ENCODE results near the gene ORAI3. TPM values are rescaled to one million over a fixed set of nuclear protein-coding genes. Genes with fewer than 3 reads are reported as not detected.

The ORAI3 gene
- total and polyA plus RNA-seq, 2 of the 13 experiments (the other 11 are each of a cell fraction or from before 2014, with no cell fraction given): 11.4 to 32.0 TPM

- 0 out of 2 replicates have a peak, but pooled peaks have one; percentile 15 for TF ChIP-seq DMTF1 (CRISPR knock-in tag; IDR thresholded peaks at IDR 0.05)
- TF ChIP-seq ZBTB26 (CRISPR knock-in tag; IDR thresholded peaks at IDR 0.05; ENCODE audit: borderline replicate concordance): peak; percentile 92
- peak; percentile 15 for TF ChIP-seq ZNF18 (CRISPR knock-in tag; IDR thresholded peaks at IDR 0.05; ENCODE audit: insufficient replicate concordance)
- TF ChIP-seq SNRNP70 (IDR thresholded peaks at IDR 0.05; ENCODE audit: low read depth, low read length): no peak
- no peak for TF ChIP-seq FOXK1 (CRISPR knock-in tag; IDR thresholded peaks at IDR 0.05; ENCODE audit: borderline replicate concordance, low read depth)
- TF ChIP-seq NFE2L1 (CRISPR knock-in tag; IDR thresholded peaks at IDR 0.05; ENCODE audit: borderline replicate concordance): no peak
- peak; percentile 50 for TF ChIP-seq ZNF687 (CRISPR knock-in tag; IDR thresholded peaks at IDR 0.05)
- TF ChIP-seq, protein P1, sequence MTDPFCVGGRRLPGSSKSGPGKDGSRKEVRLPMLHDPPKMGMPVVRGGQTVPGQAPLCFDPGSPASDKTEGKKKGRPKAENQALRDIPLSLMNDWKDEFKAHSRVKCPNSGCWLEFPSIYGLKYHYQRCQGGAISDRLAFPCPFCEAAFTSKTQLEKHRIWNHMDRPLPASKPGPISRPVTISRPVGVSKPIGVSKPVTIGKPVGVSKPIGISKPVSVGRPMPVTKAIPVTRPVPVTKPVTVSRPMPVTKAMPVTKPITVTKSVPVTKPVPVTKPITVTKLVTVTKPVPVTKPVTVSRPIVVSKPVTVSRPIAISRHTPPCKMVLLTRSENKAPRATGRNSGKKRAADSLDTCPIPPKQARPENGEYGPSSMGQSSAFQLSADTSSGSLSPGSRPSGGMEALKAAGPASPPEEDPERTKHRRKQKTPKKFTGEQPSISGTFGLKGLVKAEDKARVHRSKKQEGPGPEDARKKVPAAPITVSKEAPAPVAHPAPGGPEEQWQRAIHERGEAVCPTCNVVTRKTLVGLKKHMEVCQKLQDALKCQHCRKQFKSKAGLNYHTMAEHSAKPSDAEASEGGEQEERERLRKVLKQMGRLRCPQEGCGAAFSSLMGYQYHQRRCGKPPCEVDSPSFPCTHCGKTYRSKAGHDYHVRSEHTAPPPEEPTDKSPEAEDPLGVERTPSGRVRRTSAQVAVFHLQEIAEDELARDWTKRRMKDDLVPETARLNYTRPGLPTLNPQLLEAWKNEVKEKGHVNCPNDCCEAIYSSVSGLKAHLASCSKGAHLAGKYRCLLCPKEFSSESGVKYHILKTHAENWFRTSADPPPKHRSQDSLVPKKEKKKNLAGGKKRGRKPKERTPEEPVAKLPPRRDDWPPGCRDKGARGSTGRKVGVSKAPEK (CRISPR knock-in tag; IDR thresholded peaks at IDR 0.05; ENCODE audit: borderline replicate concordance): 0 out of 2 replicates have a peak, but pooled peaks have one; percentile 38
- TF ChIP-seq HNRNPH1 (optimal IDR thresholded peaks at IDR 0.05; ENCODE audit: low read depth, low read length): peak; percentile 73
- 0 out of 2 replicates have a peak, but pooled peaks have one; percentile 35 for TF ChIP-seq ZNF614 (CRISPR knock-in tag; IDR thresholded peaks at IDR 0.05; ENCODE audit: borderline replicate concordance)
- no peak for TF ChIP-seq MAZ (IDR thresholded peaks at IDR 0.05; ENCODE audit: borderline replicate concordance, low read depth, low read length)
- TF ChIP-seq MAZ (CRISPR knock-in tag; IDR thresholded peaks at IDR 0.05; ENCODE audit: low read depth): peak; percentile 17
These were observed 49.1 kb downstream of the ORAI3 start (continued) for GRCh38 chr16:30997725-30998711.
